ENCODE measurements around the gene IFNGR1. TPM values are rescaled to one million over a fixed set of nuclear protein-coding genes. Genes with fewer than 3 reads are reported as not detected.

The IFNGR1 gene
- total and polyA plus RNA-seq, 10 of the 15 experiments (the other 5 are each of a cell fraction or from before 2014, with no cell fraction given), result 89.0 to 296 (median 138) TPM

- FAIRE-seq, result peak; percentile 13
- SMC1A ChIA-PET (ENCODE audit: uncharacterized antibody, unreplicated experiment), result interaction anchor here (1.0 to 7.9 kb wide), 13 partner anchors 9 to 163 kb away, joined by 3 to 74 read pairs (median 6); no protein-coding TSS in a partner anchor
- DNase-seq (ENCODE audit: low read depth, low spot score), result no peak
- TF ChIP-seq IRF3 (IDR thresholded peaks at IDR 0.05), result no peak
- TF ChIP-seq CBX5 (IDR thresholded peaks at IDR 0.05; ENCODE audit: low read depth), result no peak
- TF ChIP-seq FOS (IDR thresholded peaks at IDR 0.05; ENCODE audit: borderline replicate concordance, extremely low read depth, insufficient read length), result no peak
- TF ChIP-seq ZNF207 (IDR thresholded peaks at IDR 0.05; ENCODE audit: borderline replicate concordance), result no peak
- peak; percentile 87 for TF ChIP-seq MLLT1 (IDR thresholded peaks at IDR 0.05)
- TF ChIP-seq CREB1 (IDR thresholded peaks at IDR 0.05; ENCODE audit: low read depth), result peak; percentile 94
- TF ChIP-seq SREBF2 (IDR thresholded peaks at IDR 0.05; ENCODE audit: low read length), result no peak
- TF ChIP-seq RELB (IDR thresholded peaks at IDR 0.05; ENCODE audit: low read depth), result no peak
- peak; percentile 53; the same call in 1 of the 2 replicates for TF ChIP-seq GATAD2B (conservative IDR thresholded peaks at IDR 0.05; ENCODE audit: low read depth)
- TF ChIP-seq ZNF24 (IDR thresholded peaks at IDR 0.05), result no peak
- TF ChIP-seq ZBED1 (IDR thresholded peaks at IDR 0.05; ENCODE audit: borderline replicate concordance), result no peak
- no peak for TF ChIP-seq ZNF384 (IDR thresholded peaks at IDR 0.05; ENCODE audit: borderline replicate concordance, low read depth, low read length)
- no peak for TF ChIP-seq YY1 (IDR thresholded peaks at IDR 0.05; ENCODE audit: low read depth, low read length)
- TF ChIP-seq SMAD1 (IDR thresholded peaks at IDR 0.05; ENCODE audit: low read depth, partially characterized antibody), result peak; percentile 77
- no peak for TF ChIP-seq CTCF (IDR thresholded peaks at IDR 0.05 in 2 of 3, conservative IDR thresholded peaks at IDR 0.05 in 1 of 3; ENCODE audit: control insufficient read depth in 2 of 3, extremely low read depth in 1 of 3, insufficient read depth in 1 of 3, low read depth in 3 of 3, low read length in 3 of 3)
Measured at GRCh38 chr6:137258170-137258569, 39.0 kb upstream of the IFNGR1 start.

More at GRCh38 chr6:137258170-137258569, 39.0 kb upstream of the IFNGR1 start:
- POLR2A ChIA-PET, result interaction anchor here (1.0 to 4.1 kb wide), 5 partner anchors 11 to 40 kb away, joined by 3 to 20 read pairs (median 4); no protein-coding TSS in a partner anchor
- Histone ChIP-seq H3K4me1 (ENCODE audit: control insufficient read depth, insufficient read depth, low read length) (peaks cover 13% of the 10 kb centered on the region), H2AFZ (ENCODE audit: control insufficient read depth, low read depth, low read length) (no peak overlapping the region), H3K27ac (ENCODE audit: control insufficient read depth, insufficient read depth) (no peak overlapping the region), H3K36me3 (ENCODE audit: control insufficient read depth in 2 of 2, insufficient read depth in 2 of 2, low read length in 1 of 2) (no peaks in the 10 kb centered on the region), H4K20me1 (ENCODE audit: control insufficient read depth, insufficient read depth) (no peaks in the 10 kb centered on the region), H3K79me2 (ENCODE audit: control insufficient read depth, insufficient read depth, low read length) (no peaks in the 10 kb centered on the region), H3K4me2 (ENCODE audit: control insufficient read depth, insufficient read depth) (no peak overlapping the region), H3K27me3 (replicated peaks in 1 of 2; ENCODE audit: control insufficient read depth in 2 of 2, insufficient read depth in 2 of 2, low read length in 1 of 2) (no peaks in the 10 kb centered on the region), H3K4me3 (no peak overlapping the region), H3K9ac (ENCODE audit: control insufficient read depth, insufficient read depth, low read length) (no peak overlapping the region), H3K9me3 (replicated peaks; ENCODE audit: control insufficient read depth, insufficient read depth, low read length) (peaks cover 11% of the 10 kb centered on the region)
- 71% methylated on average over 3 of the region's 3 CpGs for WGBS (ENCODE audit: insufficient coverage, insufficient replicate concordance, low lambda C conversion rate, missing lambda C conversion rate)
- ATAC-seq, result peak; percentile 84
- RAD21 ChIA-PET (ENCODE audit: unreplicated experiment), result interaction anchor here (0.8 to 1.9 kb wide), 10 partner anchors 10 to 164 kb away, joined by 3 to 9 read pairs (median 3); no protein-coding TSS in a partner anchor
- CTCF ChIA-PET, result interaction anchor here (1.2 to 2.9 kb wide), 4 partner anchors 9 to 56 kb away, joined by 3 to 11 read pairs (median 6); no protein-coding TSS in a partner anchor
- in situ Hi-C loops (cut with MboI) (no loop called here), intact Hi-C loops (cut with micrococcal nuclease; ENCODE audit: unreplicated experiment) (no loop called here)
- no TSS peak for BruUV-seq (replicated peaks)

Data from GM12878 (cell line).